ENCODE results near the gene UXS1.

Gene UXS1

DNA sequence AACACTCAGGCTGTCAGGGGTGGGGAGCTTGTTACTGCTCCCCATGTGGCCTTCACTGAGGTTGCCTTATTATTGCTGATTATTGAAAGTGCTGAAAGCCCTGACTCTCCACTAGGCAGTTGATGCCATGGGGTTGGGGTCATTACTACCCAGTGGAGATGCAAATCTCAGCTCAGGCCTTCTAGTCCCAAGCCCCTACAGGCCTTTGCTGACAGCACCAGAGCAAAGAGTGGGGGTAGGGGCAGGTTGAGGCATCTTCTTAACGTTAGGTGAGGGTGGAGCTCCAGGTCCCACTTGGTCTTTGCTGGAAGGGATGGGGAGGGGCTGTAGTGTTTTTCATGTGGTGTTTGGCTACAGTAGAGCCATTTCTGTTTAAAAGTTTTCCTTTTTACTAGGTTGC, 104.5 kb downstream of the UXS1 start:
- DNase-seq (ENCODE audit: extremely low read depth, low read depth), result no peak
- TF ChIP-seq, protein P1, sequence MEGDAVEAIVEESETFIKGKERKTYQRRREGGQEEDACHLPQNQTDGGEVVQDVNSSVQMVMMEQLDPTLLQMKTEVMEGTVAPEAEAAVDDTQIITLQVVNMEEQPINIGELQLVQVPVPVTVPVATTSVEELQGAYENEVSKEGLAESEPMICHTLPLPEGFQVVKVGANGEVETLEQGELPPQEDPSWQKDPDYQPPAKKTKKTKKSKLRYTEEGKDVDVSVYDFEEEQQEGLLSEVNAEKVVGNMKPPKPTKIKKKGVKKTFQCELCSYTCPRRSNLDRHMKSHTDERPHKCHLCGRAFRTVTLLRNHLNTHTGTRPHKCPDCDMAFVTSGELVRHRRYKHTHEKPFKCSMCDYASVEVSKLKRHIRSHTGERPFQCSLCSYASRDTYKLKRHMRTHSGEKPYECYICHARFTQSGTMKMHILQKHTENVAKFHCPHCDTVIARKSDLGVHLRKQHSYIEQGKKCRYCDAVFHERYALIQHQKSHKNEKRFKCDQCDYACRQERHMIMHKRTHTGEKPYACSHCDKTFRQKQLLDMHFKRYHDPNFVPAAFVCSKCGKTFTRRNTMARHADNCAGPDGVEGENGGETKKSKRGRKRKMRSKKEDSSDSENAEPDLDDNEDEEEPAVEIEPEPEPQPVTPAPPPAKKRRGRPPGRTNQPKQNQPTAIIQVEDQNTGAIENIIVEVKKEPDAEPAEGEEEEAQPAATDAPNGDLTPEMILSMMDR (IDR thresholded peaks at IDR 0.05; ENCODE audit: low read depth, low read length), result no peak

DNA sequence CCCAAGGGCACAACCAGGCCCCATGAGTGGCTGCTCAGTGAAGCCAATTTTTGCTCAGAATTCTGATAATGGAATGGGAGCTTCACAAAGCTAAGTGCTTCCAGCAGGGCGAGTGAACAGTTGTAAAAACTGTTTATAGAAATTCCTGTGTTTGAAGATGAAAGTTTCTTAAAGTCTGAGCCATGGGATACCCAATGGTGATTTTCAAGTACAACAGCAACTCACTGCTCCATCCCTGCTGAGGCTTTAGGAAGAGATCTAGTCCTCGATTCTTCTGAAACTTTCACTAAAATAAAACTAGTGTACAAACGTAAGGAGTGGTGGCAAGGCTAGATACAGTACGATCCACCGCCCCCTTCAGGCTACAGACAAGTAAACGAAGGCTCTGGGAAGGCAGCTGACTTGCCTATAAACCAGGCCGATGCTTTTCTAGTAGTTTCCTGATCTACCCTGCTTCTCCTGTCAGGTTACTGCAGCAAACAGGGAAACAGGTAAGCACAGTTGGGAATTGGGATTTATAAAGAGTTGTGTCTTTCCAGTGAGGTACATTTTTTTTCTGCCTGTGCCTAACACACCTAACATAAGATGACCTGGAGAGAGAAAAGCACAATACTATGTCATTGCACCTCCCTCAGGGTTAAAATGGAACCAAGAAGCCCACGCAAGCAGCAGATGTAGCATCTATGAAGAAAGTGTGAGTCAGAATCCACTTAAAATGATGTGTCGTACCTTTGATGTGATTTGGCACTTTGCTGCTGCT, 108.7 kb downstream of the UXS1 start:
- no peak for DNase-seq (ENCODE audit: extremely low read depth, low read depth)
- TF ChIP-seq, protein P1 (IDR thresholded peaks at IDR 0.05; ENCODE audit: low read depth, low read length), result peak; percentile 37

DNA sequence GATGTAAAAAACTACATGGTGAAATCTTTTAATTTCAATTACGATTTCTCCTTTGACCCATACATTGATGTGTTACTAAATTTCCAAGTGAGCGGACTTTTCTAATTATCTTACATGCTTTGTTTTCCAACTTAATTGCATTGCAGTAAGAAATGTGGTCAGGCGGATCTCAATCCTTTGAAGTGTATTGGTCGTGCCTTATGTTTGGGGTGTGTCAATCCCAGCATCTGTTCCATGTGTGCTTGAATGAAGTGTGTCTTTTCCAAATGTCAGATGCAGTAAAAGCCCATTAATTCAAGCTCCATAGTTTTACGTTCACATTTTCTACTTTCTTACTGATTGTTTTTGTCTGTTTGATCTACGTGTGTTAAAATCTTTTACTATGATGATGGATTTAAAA, 113.1 kb downstream of the UXS1 start:
- DNase-seq (ENCODE audit: extremely low read depth, low read depth), result no peak
- TF ChIP-seq, protein P1 (IDR thresholded peaks at IDR 0.05; ENCODE audit: low read depth, low read length), result no peak

DNA sequence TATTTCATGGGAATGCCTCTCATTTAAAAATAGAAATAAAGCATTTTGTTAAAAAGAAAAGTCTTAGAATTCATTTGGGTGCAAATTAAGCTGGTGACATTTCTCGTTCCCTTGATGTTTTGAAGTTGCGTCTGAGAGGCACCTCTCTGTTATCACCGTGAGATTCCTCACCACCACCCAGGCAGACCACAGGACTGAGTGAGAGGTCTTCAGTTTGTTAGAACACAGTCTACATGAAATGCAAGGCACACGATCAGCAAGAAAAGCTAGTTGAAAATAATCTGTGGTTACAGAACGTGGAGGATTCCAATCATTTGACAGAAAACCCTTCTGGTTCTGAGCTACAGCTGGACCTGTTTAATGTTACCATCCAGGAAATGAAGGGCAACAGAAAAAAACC, 116.0 kb downstream of the UXS1 start:
- no peak for DNase-seq (ENCODE audit: extremely low read depth, low read depth)
- TF ChIP-seq, protein P1 (IDR thresholded peaks at IDR 0.05; ENCODE audit: low read depth, low read length), result no peak

DNA sequence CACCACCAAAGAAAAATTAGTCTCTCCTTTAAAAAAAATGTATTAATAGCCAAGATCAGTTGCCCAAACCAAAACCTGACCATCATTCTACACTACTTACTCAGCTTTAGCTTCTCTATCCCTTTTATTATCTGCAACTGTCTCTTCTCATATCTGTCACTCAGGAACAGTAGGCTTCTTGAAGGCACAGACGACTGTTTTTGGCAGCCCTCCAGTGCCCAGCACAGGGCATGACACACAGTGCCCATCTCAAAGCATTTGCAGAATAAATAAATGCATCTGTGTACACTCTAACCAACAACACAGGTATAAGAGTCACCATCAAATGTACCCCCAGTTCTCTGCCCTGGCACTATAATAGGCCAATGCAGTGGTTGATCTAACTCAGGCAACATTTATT, 117.2 kb downstream of the UXS1 start:
- no peak for DNase-seq (ENCODE audit: extremely low read depth, low read depth)
- TF ChIP-seq, protein P1 (IDR thresholded peaks at IDR 0.05; ENCODE audit: low read depth, low read length), result no peak

DNA sequence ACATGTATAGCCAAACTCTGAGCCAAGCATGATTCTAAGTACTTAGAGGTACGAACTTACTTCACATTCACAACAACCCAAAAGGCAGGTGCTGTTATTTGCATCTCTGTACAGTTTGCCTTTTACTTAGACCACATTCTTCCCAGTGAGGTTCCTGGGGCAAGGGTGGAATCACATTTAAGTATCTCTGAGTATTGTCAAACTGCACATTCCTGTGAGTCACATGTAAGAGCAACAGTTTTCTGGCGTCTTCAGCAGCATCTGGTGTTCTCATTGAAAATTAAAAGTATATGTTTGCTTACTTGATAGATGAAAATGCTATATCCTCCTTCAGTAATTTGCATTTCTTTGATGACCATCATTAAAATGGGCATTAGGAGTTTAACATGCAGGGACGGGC, 119.1 kb downstream of the UXS1 start:
- TF ChIP-seq, protein P1 (IDR thresholded peaks at IDR 0.05; ENCODE audit: low read depth, low read length), result no peak

DNA sequence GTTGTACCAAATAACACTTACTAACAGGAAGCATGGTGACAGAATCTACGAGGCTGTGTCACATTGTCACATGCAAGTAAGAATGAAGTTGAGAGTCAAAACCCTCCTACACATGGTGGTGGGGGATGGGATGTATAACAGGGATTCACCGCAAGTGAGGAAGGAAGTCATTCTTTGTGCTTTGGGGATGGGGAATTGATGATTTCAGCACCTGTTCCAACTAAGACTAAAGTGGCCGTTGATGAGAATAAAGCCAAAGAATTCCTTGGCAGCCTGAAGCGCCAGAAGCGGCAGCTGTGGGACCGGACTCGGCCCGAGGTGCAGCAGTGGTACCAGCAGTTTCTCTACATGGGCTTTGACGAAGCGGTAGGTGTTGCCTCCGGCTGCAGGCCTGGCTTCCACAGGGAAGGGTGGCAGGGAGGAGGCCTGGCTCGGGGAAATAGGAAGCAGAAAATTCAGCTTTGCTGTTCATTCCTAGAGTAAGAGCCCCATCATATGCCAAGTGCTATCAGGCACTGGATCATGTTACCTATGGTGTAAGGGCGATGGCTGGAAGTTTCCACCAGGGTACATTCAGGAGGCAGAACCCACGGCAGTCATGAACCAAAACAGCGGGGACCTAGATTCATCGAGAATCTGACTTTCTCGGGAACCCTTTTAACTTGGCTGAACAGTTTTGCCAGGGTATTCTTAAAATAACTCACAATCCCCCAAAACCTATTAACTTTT, 120.3 kb downstream of the UXS1 start:
- TF ChIP-seq, protein P1 (IDR thresholded peaks at IDR 0.05; ENCODE audit: low read depth, low read length), result no peak
- DNase-seq (ENCODE audit: extremely low read depth, low read depth), result no peak

More for the DNA sequence above, 119.1 kb downstream of the UXS1 start:
- DNase-seq (ENCODE audit: extremely low read depth, low read depth), result no peak
